Measurements from ENCODE around the gene L3MBTL2.

Gene L3MBTL2

GRCh38 chr22:41260871-41261270, 55.8 kb downstream of the L3MBTL2 start:
- no peak for DNase-seq (ENCODE audit: insufficient read length, low spot score)
- no peak for TF ChIP-seq POLR2A (IDR thresholded peaks at IDR 0.05; ENCODE audit: low read depth, low read length)
- FAIRE-seq: no peak

- FAIRE-seq (no peak), DNase-seq (ENCODE audit: insufficient read length, low spot score) (no peak)
- no peak for TF ChIP-seq POLR2A (IDR thresholded peaks at IDR 0.05; ENCODE audit: low read depth, low read length)
These were observed 56.6 kb downstream of the L3MBTL2 start for GRCh38 chr22:41261541-41262249.

GRCh38 chr22:41262250-41262765, 57.2 kb downstream of the L3MBTL2 start:
- DNase-seq (ENCODE audit: insufficient read length, low spot score) (no peak), FAIRE-seq (no peak)
- no peak for TF ChIP-seq POLR2A (IDR thresholded peaks at IDR 0.05; ENCODE audit: low read depth, low read length)

- DNase-seq (ENCODE audit: insufficient read length, low spot score) (no peak), FAIRE-seq (no peak)
- no peak for TF ChIP-seq POLR2A (IDR thresholded peaks at IDR 0.05; ENCODE audit: low read depth, low read length)
These were observed 58.6 kb downstream of the L3MBTL2 start for GRCh38 chr22:41263704-41264103.

GRCh38 chr22:41264408-41264941, 59.4 kb downstream of the L3MBTL2 start:
- no peak for TF ChIP-seq POLR2A (IDR thresholded peaks at IDR 0.05; ENCODE audit: low read depth, low read length)
- FAIRE-seq (no peak), DNase-seq (ENCODE audit: insufficient read length, low spot score) (no peak)

- TF ChIP-seq POLR2A (IDR thresholded peaks at IDR 0.05; ENCODE audit: low read depth, low read length): no peak
- FAIRE-seq (no peak), DNase-seq (ENCODE audit: insufficient read length, low spot score) (no peak)
These were observed 62.8 kb downstream of the L3MBTL2 start for GRCh38 chr22:41267958-41268357.

GRCh38 chr22:41271787-41272186, 66.7 kb downstream of the L3MBTL2 start:
- DNase-seq (ENCODE audit: insufficient read length, low spot score) (no peak), FAIRE-seq (no peak)
- TF ChIP-seq POLR2A (IDR thresholded peaks at IDR 0.05; ENCODE audit: low read depth, low read length): no peak

GRCh38 chr22:41273128-41273527, 68.0 kb downstream of the L3MBTL2 start:
- no peak for FAIRE-seq
- DNase-seq (ENCODE audit: insufficient read length, low spot score): no peak
- no peak for TF ChIP-seq POLR2A (IDR thresholded peaks at IDR 0.05; ENCODE audit: low read depth, low read length)

- FAIRE-seq (no peak), DNase-seq (ENCODE audit: insufficient read length, low spot score) (no peak)
- no peak for TF ChIP-seq POLR2A (IDR thresholded peaks at IDR 0.05; ENCODE audit: low read depth, low read length)
These were observed 69.7 kb downstream of the L3MBTL2 start for GRCh38 chr22:41274856-41275255.

- no peak for FAIRE-seq
- DNase-seq (ENCODE audit: insufficient read length, low spot score): no peak
- TF ChIP-seq POLR2A (IDR thresholded peaks at IDR 0.05; ENCODE audit: low read depth, low read length): no peak
These were observed 75.0 kb downstream of the L3MBTL2 start for GRCh38 chr22:41280065-41280464.

- no peak for TF ChIP-seq POLR2A (IDR thresholded peaks at IDR 0.05; ENCODE audit: low read depth, low read length)
- DNase-seq (ENCODE audit: insufficient read length, low spot score) (no peak), FAIRE-seq (no peak)
These were observed 75.7 kb downstream of the L3MBTL2 start for GRCh38 chr22:41280854-41281253.

All from H54 (cell line).